ENCODE results near the gene LMLN.
"Not testable (repeated sequence)": the region's sequence is repeated elsewhere in the genome, so short reads cannot be mapped to it uniquely, and the experiment has no call there.

LMLN gene

DNA sequence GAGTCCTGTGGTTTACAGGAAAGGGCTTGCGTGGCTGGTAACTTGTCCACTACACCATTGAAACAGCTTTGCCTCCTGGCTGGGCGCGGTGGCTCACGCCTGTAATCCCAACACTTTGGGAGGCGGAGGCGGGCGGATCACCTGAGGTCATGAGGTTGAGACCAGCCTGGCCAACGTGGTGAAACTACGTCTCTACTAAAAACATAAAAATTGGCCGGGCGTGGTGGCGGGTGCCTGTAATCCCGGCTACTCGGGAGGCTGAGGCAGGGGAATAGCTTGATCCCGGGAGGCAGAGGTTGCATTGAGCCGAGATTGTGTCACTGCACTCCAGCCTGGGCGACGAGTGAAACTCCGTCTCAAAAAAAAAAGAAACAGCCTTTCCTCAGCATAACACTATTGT is 1.2 kb upstream of the LMLN start:
- H3K4me1 ChIP-seq (ENCODE audit: control insufficient read depth, insufficient read depth, low read length) = peaks cover 19% of the 10 kb centered on the region
- H3K4me3 ChIP-seq (ENCODE audit: low read length) = peak overlapping the region; percentile 81

DNA sequence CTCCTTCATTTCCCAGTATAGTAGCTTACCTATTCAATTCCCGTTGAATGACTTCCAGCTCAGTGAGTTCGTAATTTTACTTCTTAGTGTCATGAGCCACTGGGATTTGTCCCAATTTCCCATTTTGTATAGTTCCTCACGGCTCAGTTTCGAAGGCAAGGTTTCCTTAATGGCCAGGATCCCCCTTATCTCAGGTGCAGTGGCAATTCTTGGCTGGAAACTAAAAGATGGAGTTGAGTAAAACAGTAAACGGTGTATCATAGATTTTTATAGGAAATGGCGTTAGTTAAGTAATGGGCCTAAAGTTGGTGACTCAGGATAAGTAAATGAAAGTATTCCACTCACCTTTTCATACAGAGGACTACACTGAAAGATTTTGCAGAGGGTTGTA is 522 bp upstream of the LMLN start:
- Histone ChIP-seq H3K9ac (ENCODE audit: low read depth, low read length) (peak overlapping the region; percentile 53), H3K4me1 (ENCODE audit: control insufficient read depth, insufficient read depth, low read length) (peaks cover 15% of the 10 kb centered on the region), H3K36me3 (ENCODE audit: insufficient read depth, low read length) (peaks cover 32% of the 10 kb centered on the region)

More for the DNA sequence above, 1.2 kb upstream of the LMLN start:
- Histone ChIP-seq H3K4me2 (ENCODE audit: low read length) (peak overlapping the region; percentile 92), H3K36me3 (ENCODE audit: insufficient read depth, low read length) (peaks cover 38% of the 10 kb centered on the region)
- not testable (repeated sequence) for H3K9me3 ChIP-seq (replicated peaks; ENCODE audit: low read length); H3K27me3 ChIP-seq (ENCODE audit: control insufficient read depth, insufficient read depth, low read length); H3K9ac ChIP-seq (ENCODE audit: low read depth, low read length)

DNA sequence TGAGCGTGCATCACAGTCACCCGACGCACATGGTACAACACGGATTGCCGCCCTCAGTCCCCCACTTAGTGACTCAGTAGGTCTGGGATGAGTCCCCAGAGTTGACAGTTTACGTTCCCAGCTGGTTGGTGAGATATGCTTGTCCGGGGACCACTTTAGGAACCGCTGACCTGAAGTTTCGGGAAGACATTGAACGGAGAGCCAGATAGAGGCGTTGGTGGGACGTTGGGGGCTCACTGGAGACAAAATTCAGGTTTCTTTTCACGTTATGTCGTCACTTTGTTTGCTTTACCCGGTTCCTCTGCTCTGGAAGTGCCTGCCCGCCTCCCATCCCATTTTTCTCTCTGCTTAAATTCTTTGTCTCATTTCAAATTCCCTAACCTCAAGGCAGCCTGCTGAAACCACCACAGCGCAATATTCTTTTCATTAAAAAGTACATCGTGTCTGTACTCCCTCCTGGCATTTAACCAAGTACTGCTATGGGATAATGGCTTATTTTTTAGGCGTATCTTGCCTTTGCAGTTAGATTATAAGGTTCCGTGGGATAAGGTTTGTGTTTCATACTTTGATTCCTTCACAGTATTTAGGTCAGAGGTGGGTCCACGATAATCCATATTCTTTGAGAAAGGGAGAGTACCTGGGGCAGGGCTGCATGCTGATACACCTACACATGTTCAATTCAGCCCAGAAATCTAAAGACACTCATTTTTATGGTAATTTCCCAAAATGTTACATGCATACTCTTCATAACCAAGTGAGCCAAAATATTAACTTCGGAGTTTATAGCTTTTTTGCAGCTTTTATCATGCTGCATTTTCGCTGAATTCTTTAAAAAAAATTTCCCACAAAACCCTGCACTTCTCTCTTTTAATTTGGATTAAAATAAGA is 921 bp downstream of the LMLN start:
- no peaks in the 10 kb centered on the region for H3K9me3 ChIP-seq (replicated peaks; ENCODE audit: low read length)
- H3K9ac ChIP-seq (ENCODE audit: low read depth, low read length) = peak overlapping the region; percentile 83
- H3K4me3 ChIP-seq (ENCODE audit: low read length) = peak overlapping the region; percentile 81
- H3K4me2 ChIP-seq (ENCODE audit: low read length) = peak overlapping the region; percentile 92
- H3K27me3 ChIP-seq (ENCODE audit: control insufficient read depth, insufficient read depth, low read length) = no peaks in the 10 kb centered on the region
- peaks cover 15% of the 10 kb centered on the region for H3K4me1 ChIP-seq (ENCODE audit: control insufficient read depth, insufficient read depth, low read length)
- H3K36me3 ChIP-seq (ENCODE audit: insufficient read depth, low read length) = peaks cover 17% of the 10 kb centered on the region

More for the DNA sequence above, 522 bp upstream of the LMLN start:
- Histone ChIP-seq H3K4me2 (ENCODE audit: low read length) (peak overlapping the region; percentile 92), H3K27me3 (ENCODE audit: control insufficient read depth, insufficient read depth, low read length) (no peaks in the 10 kb centered on the region), H3K9me3 (replicated peaks; ENCODE audit: low read length) (no peaks in the 10 kb centered on the region), H3K4me3 (ENCODE audit: low read length) (peak overlapping the region; percentile 81)

DNA sequence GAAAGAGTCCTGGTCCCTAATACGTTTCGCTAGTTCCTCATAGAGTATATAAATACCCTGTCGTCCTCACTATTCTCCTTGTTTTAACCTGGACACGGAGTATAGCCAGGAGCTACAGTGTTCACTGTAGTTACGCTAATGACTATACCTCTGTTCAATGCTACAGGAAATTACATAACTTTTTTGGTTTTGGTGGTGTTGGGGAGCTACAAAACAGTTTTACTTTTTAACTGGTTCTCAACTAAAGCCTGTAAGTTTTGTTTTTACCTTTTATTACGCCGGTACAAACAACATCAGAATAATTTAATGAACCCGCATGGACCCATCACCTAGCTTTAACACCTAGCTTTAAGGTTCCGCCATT is 1.5 kb downstream of the LMLN start:
- peaks cover 11% of the 10 kb centered on the region for H3K36me3 ChIP-seq (ENCODE audit: insufficient read depth, low read length)
- H3K4me3 ChIP-seq (ENCODE audit: low read length) = no peak overlapping the region
- H3K4me1 ChIP-seq (ENCODE audit: control insufficient read depth, insufficient read depth, low read length) = peaks cover 15% of the 10 kb centered on the region
- H3K27me3 ChIP-seq (ENCODE audit: control insufficient read depth, insufficient read depth, low read length) = no peaks in the 10 kb centered on the region
- H3K9ac ChIP-seq (ENCODE audit: low read depth, low read length) = no peak overlapping the region
- no peaks in the 10 kb centered on the region for H3K9me3 ChIP-seq (replicated peaks; ENCODE audit: low read length)
- peak overlapping the region; percentile 92 for H3K4me2 ChIP-seq (ENCODE audit: low read length)

DNA sequence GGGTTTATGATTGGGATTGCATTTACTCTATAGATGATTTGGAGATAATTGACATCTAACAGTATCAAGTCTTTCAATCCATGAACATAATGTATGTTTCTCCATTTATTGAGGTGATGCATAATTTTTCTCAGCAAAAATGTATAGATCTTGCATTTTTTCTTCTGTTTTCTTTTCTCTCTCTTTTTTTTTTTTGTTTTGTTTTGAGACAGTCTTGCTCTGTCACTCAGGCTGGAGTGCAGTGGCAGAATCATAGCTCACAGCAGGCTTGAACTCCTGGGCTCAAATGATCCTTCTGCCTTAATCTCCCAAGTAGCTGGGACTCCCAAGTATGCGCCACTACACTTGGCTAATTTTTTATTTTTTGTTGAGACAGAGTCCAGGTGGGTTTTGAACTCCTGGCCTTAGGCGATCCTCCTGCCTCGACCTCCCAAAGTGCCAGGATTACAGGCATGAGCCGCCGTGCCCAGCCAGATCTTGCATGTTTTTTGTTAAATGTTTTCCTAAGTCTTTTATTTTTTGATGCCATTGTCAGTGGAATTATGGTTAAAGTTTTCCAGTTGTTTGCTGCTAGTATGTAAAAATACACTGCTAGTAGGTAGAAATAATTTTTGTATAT is 3.1 kb downstream of the LMLN start:
- no peak overlapping the region for H3K4me3 ChIP-seq (ENCODE audit: low read length)

DNA sequence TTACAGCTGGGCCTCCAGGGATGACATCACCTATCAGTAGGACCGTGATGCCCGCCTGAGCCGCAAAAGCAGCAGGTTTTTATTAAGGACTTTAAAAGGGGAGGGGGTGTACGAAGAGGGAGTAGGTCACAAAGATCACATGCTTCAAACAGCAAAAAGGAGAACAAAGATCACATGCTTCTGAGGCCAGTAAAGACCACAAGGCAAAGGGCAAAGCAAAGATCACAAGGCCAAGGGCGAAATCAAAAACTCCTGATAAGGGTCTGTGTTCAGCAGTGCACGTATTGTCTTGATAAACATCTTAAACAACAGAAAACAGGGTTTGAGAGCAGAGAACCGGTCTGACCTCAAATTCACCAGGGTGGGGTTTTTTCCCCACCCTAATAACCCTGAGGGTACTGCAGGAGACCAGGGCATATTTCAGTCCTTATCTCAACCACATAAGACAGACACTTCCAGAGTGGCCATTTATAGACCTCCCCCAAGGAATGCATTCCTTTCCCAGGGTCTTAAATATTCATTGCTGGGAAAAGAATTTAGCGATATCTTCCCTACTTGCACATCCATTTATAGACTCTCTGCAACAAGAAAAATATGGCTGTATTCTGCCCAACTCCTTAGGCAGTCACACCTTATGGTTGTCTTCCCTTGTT is 7.4 kb downstream of the LMLN start:
- not testable (repeated sequence) for H3K9me3 ChIP-seq (replicated peaks; ENCODE audit: low read length); H3K4me2 ChIP-seq (ENCODE audit: low read length); H3K9ac ChIP-seq (ENCODE audit: low read depth, low read length); H3K27me3 ChIP-seq (ENCODE audit: control insufficient read depth, insufficient read depth, low read length); H3K4me3 ChIP-seq (ENCODE audit: low read length); H3K36me3 ChIP-seq (ENCODE audit: insufficient read depth, low read length); H3K4me1 ChIP-seq (ENCODE audit: control insufficient read depth, insufficient read depth, low read length)

More for the DNA sequence above, 3.1 kb downstream of the LMLN start:
- Histone ChIP-seq H3K36me3 (ENCODE audit: insufficient read depth, low read length) (no peaks in the 10 kb centered on the region), H3K9ac (ENCODE audit: low read depth, low read length) (no peak overlapping the region), H3K9me3 (replicated peaks; ENCODE audit: low read length) (no peaks in the 10 kb centered on the region), H3K4me1 (ENCODE audit: control insufficient read depth, insufficient read depth, low read length) (peaks cover 12% of the 10 kb centered on the region), H3K27me3 (ENCODE audit: control insufficient read depth, insufficient read depth, low read length) (no peaks in the 10 kb centered on the region), H3K4me2 (ENCODE audit: low read length) (no peak overlapping the region)

DNA sequence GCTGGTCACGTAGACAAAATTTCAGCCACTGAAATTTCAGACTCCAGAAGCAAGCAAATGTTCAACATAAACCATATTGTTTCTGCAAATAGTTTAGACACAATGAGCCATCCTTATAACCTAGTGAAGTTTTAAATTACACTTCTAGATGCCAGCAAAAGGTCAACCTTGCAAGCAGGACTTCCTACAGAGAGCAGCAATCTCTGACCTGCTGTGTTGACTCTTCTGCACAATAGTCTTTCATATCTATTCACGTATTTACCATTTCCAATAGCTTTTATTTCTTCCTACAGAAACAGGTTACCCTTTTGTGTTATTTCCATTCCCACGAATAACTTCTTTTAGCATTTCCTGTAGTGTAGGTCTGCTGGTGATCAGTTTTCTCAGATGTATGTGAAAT is 10.6 kb downstream of the LMLN start:
- Histone ChIP-seq H3K36me3 (ENCODE audit: insufficient read depth, low read length) (no peaks in the 10 kb centered on the region), H3K4me1 (ENCODE audit: control insufficient read depth, insufficient read depth, low read length) (no peaks in the 10 kb centered on the region), H3K27me3 (ENCODE audit: control insufficient read depth, insufficient read depth, low read length) (no peaks in the 10 kb centered on the region), H3K4me2 (ENCODE audit: low read length) (no peak overlapping the region), H3K9ac (ENCODE audit: low read depth, low read length) (no peak overlapping the region), H3K4me3 (ENCODE audit: low read length) (no peak overlapping the region), H3K9me3 (replicated peaks; ENCODE audit: low read length) (no peaks in the 10 kb centered on the region)

DNA sequence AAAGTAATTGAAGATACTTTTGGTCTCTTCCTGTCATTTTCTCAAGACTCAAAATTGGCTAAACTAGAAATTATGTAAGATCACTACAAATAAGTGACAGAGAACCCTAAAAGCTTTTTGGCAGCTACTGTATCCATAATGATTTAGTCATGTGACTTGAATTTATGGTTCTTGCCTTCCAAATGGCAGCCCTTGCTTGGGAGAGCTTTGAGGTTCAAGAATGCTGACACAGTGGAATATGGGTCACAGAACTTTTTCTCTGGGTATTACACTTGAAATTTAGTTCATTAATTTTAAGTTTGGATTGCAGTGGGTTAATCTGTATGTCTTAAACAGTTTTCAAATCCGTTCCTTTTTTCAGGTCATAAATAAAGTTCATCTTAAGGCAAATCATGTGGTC is 14.0 kb downstream of the LMLN start:
- H3K36me3 ChIP-seq (ENCODE audit: insufficient read depth, low read length) = no peaks in the 10 kb centered on the region
- H3K9me3 ChIP-seq (replicated peaks; ENCODE audit: low read length) = no peaks in the 10 kb centered on the region
- H3K9ac ChIP-seq (ENCODE audit: low read depth, low read length) = no peak overlapping the region
- H3K4me3 ChIP-seq (ENCODE audit: low read length) = no peak overlapping the region
- no peaks in the 10 kb centered on the region for H3K27me3 ChIP-seq (ENCODE audit: control insufficient read depth, insufficient read depth, low read length)
- no peak overlapping the region for H3K4me2 ChIP-seq (ENCODE audit: low read length)
- H3K4me1 ChIP-seq (ENCODE audit: control insufficient read depth, insufficient read depth, low read length) = no peaks in the 10 kb centered on the region

DNA sequence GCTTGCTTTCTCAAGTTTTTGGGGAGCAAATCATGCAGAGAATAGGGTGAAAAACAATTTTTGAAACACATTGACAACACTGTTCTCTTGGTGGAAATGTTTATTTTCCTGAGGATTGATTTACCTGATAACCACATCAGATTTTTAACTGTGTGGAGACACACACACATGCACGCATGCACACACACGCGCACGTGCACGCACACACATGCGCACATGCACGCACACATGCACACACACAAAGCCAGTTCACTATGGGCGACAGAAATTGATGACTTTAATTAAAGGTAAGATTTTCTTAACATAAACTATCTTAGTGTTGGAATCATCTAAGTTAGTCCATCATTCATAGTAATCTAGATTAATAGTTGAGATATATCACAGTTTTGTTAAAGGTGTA is 15.3 kb downstream of the LMLN start:
- no peaks in the 10 kb centered on the region for H3K4me1 ChIP-seq (ENCODE audit: control insufficient read depth, insufficient read depth, low read length)
- no peak overlapping the region for H3K4me3 ChIP-seq (ENCODE audit: low read length)
- H3K27me3 ChIP-seq (ENCODE audit: control insufficient read depth, insufficient read depth, low read length) = no peaks in the 10 kb centered on the region
- H3K9me3 ChIP-seq (replicated peaks; ENCODE audit: low read length) = no peaks in the 10 kb centered on the region
- H3K9ac ChIP-seq (ENCODE audit: low read depth, low read length) = no peak overlapping the region
- H3K36me3 ChIP-seq (ENCODE audit: insufficient read depth, low read length) = peaks cover 2% of the 10 kb centered on the region
- no peak overlapping the region for H3K4me2 ChIP-seq (ENCODE audit: low read length)

DNA sequence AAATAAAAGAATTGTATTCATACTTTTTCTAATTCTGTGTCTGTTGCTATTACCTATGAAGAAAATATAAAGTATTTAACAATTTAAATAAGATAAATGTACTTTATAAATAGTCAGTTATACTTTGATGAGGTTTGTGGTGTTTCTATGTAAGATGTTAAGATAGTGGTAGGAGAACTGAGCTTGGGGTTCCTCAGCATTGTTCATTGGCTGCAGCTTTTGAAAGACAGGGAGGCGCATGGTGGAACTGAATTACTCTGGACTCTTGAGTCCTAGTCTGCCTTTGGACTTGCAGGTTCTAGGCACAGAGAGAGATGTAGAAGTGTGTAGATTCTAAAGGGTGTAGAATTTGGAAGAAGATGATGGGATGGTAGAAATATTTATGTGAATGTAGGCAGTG is 23.1 kb downstream of the LMLN start:
- H3K9me3 ChIP-seq (replicated peaks; ENCODE audit: low read length) = no peaks in the 10 kb centered on the region
- no peaks in the 10 kb centered on the region for H3K27me3 ChIP-seq (ENCODE audit: control insufficient read depth, insufficient read depth, low read length)
- no peak overlapping the region for H3K4me3 ChIP-seq (ENCODE audit: low read length)
- H3K4me1 ChIP-seq (ENCODE audit: control insufficient read depth, insufficient read depth, low read length) = no peaks in the 10 kb centered on the region
- no peak overlapping the region for H3K4me2 ChIP-seq (ENCODE audit: low read length)
- H3K9ac ChIP-seq (ENCODE audit: low read depth, low read length) = no peak overlapping the region
- H3K36me3 ChIP-seq (ENCODE audit: insufficient read depth, low read length) = peaks cover 4% of the 10 kb centered on the region

DNA sequence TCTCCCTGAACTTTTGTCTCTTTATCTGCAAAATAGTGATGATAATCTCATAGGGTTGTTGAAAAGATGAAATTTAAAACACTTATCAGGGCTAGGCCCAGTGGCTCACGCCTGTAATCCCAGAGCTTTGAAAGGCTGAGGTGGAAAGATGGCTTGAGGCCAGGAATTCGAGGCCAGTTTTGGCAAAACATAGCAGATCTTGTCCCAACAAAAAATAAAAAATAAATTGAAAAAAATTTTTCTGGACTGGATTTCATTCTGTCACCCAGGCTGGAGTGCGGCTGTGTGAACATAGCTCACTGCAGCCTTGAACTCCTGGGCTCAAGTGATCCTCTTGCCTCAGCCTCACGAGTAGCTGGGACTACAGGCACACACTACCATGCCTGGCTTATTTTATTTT is 29.6 kb downstream of the LMLN start:
- Histone ChIP-seq H3K4me3 (ENCODE audit: low read length) (no peak overlapping the region), H3K27me3 (ENCODE audit: control insufficient read depth, insufficient read depth, low read length) (no peaks in the 10 kb centered on the region), H3K9ac (ENCODE audit: low read depth, low read length) (no peak overlapping the region), H3K9me3 (replicated peaks; ENCODE audit: low read length) (no peaks in the 10 kb centered on the region), H3K4me2 (ENCODE audit: low read length) (no peak overlapping the region), H3K4me1 (ENCODE audit: control insufficient read depth, insufficient read depth, low read length) (no peaks in the 10 kb centered on the region), H3K36me3 (ENCODE audit: insufficient read depth, low read length) (peaks cover 4% of the 10 kb centered on the region)
